SU-DHL-6 (cell line): ENCODE results near the gene CXCL14.

ENCODE experiments used
- H2AFZ ChIP-seq: fragments of 200-600 bp; sonication (generic); 2 replicates; pipeline ENCODE4 v1.6.1; 2014; ENCODE audit warnings: low read depth, mild to moderate bottlenecking, moderate library complexity, mixed read lengths, antibody characterized with exemption, low read length; ENCODE audit not compliant: severe bottlenecking
- H3F3A ChIP-seq: fragments of 200-600 bp; shearing (Covaris generic); 2 replicates; pipeline ENCODE4 v1.6.0; 2016; ENCODE audit warnings: antibody characterized with exemption, mild to moderate bottlenecking; ENCODE audit not compliant: insufficient read depth
- H3K27ac ChIP-seq: fragments of 200-600 bp; sonication (generic); 2 replicates; pipeline ENCODE4 v1.5.1; 2016; ENCODE audit warnings: low read depth, mild to moderate bottlenecking, low read length, moderate library complexity, mixed read lengths
- H3K27me3 ChIP-seq: fragments of 200-600 bp; sonication (generic), shearing (Covaris generic); 2 replicates; pipeline ENCODE4 v1.6.0; 2014; ENCODE audit warnings: mild to moderate bottlenecking, low read length
- H3K36me3 ChIP-seq: fragments of 200-600 bp; sonication (generic); 2 replicates; pipeline ENCODE4 v1.6.1; 2014; ENCODE audit warnings: mild to moderate bottlenecking, low read length, mixed read lengths
- H3K4me2 ChIP-seq: fragments of 300-600, 200-600 bp; shearing (Covaris generic), sonication (generic); 2 replicates; pipeline ENCODE4 v1.6.0; 2014; ENCODE audit warnings: low read length, low read depth, mild to moderate bottlenecking; ENCODE audit not compliant: poor library complexity, severe bottlenecking
- H3K4me3 ChIP-seq: fragments of 200-600 bp; sonication (generic); 2 replicates; pipeline ENCODE4 v1.5.1; 2014; ENCODE audit warnings: antibody characterized with exemption, low read length, mild to moderate bottlenecking, mixed read lengths; ENCODE audit not compliant: insufficient read depth, poor library complexity, severe bottlenecking
- H3K79me2 ChIP-seq: fragments of 200-600 bp; sonication (generic); 2 replicates; pipeline ENCODE4 v1.6.1; 2014; ENCODE audit warnings: mild to moderate bottlenecking, low read length, moderate library complexity; ENCODE audit not compliant: insufficient read depth
- H3K9ac ChIP-seq: fragments of 200-600 bp; sonication (generic); 2 replicates; pipeline ENCODE4 v1.7.0; 2014; ENCODE audit warnings: mild to moderate bottlenecking, low read length
- H3K9me2 ChIP-seq: fragments of 200-600 bp; sonication (generic); replicated peaks from 2 replicates; pipeline ENCODE4 v1.6.1; 2014; ENCODE audit warnings: low read length; ENCODE audit not compliant: insufficient read depth
- H3K9me3 ChIP-seq: fragments of 200-600 bp; sonication (generic); 2 replicates; pipeline ENCODE4 v1.6.1; 2014; ENCODE audit warnings: low read length, mixed read lengths; ENCODE audit not compliant: insufficient read depth
- H4K20me1 ChIP-seq: fragments of 200-600 bp; sonication (generic); 2 replicates; pipeline ENCODE4 v1.6.1; 2014; ENCODE audit warnings: low read depth, mild to moderate bottlenecking, antibody characterized with exemption, low read length, moderate library complexity, mixed read lengths
- EZH2phosphoT487 ChIP-seq: fragments of 200-600 bp; sonication (generic), shearing (Covaris generic); conservative IDR thresholded peaks from 2 replicates; pipeline ENCODE4 v1.6.1; 2018; ENCODE audit warnings: mild to moderate bottlenecking, antibody characterized with exemption, low read length, moderate library complexity, mixed read lengths
- TF ChIP-seq, protein P1 (sequence below): fragments of 200-600 bp; sonication (generic); IDR thresholded peaks from one replicate; pipeline ENCODE4 v1.5.1; 2017; ENCODE audit warnings: antibody characterized with exemption, mild to moderate bottlenecking, low read length, moderate library complexity; ENCODE audit not compliant: insufficient read depth, poor library complexity, severe bottlenecking

CXCL14 gene

DNA sequence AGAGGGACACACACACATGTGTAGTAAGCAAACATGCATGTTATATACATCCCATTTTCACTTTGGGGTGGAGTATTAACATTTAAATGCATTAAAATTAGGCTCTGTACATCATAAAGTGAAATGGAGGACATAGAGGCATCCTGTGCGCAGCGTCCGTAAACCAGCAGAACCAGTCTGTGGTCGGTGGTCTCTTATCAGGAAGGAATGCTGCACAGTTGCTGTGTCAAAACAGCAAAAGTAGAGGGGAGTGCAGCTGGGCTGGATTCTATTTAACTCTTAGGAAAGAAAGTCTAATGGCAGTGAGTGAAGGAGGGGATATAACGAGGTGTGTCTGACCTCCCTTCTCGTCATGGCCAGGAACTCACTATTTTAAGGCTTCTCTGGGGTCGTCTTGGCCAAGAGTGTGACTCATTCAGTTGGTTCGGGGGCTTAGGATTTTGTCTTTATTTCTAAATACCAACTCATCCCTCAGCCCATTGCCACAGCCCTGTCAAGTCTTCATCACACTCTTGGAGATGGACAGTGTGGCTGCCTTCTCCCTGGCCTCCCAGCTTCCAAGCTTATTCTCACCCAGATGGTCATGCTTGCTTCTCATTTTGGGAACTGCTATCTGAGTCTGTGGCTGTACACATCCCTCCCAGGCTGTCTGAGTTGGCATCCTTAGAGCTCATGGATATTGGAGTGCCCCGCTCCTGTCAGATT lies 20.1 kb upstream of the CXCL14 start:
- Histone ChIP-seq H3K4me2 (no peak overlapping the region), H2AFZ (no peak overlapping the region), H3F3A (no peaks in the 10 kb centered on the region), H3K27ac (no peak overlapping the region), H3K9me3 (no peaks in the 10 kb centered on the region), H3K36me3 (no peaks in the 10 kb centered on the region), H3K4me3 (no peak overlapping the region), H3K9me2 (no peaks in the 10 kb centered on the region), H3K27me3 (no peaks in the 10 kb centered on the region), H3K9ac (no peak overlapping the region), H4K20me1 (no peaks in the 10 kb centered on the region), H3K79me2 (no peaks in the 10 kb centered on the region)
- no peak for TF ChIP-seq EZH2phosphoT487
- TF ChIP-seq, protein P1, sequence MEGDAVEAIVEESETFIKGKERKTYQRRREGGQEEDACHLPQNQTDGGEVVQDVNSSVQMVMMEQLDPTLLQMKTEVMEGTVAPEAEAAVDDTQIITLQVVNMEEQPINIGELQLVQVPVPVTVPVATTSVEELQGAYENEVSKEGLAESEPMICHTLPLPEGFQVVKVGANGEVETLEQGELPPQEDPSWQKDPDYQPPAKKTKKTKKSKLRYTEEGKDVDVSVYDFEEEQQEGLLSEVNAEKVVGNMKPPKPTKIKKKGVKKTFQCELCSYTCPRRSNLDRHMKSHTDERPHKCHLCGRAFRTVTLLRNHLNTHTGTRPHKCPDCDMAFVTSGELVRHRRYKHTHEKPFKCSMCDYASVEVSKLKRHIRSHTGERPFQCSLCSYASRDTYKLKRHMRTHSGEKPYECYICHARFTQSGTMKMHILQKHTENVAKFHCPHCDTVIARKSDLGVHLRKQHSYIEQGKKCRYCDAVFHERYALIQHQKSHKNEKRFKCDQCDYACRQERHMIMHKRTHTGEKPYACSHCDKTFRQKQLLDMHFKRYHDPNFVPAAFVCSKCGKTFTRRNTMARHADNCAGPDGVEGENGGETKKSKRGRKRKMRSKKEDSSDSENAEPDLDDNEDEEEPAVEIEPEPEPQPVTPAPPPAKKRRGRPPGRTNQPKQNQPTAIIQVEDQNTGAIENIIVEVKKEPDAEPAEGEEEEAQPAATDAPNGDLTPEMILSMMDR: no peak

DNA sequence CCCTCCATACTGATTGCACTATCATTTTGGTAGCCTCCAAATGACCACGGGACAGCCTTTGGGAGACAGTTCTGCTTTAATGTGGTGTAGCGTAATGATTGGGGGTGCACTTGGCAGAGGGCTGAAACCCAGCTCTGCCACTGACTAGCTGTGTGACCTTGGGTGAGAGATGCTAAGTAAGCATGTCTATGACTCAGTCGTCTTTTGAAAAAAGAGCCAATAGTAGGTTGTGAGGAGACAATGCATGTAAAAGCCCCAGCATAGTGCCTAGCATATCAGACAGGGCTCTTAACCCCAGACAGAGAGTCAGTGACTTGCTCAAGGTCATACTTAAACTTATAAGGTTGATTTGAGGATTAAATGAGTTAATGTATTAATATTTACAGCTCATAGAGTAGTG lies 18.0 kb upstream of the CXCL14 start:
- H2AFZ ChIP-seq: no peak overlapping the region
- no peaks in the 10 kb centered on the region for H4K20me1 ChIP-seq
- H3K9me2 ChIP-seq: no peaks in the 10 kb centered on the region
- H3K4me3 ChIP-seq: no peak overlapping the region
- no peaks in the 10 kb centered on the region for H3K27me3 ChIP-seq
- H3K9me3 ChIP-seq: no peaks in the 10 kb centered on the region
- no peaks in the 10 kb centered on the region for H3K79me2 ChIP-seq
- no peak overlapping the region for H3K27ac ChIP-seq
- no peak overlapping the region for H3K9ac ChIP-seq
- no peak for TF ChIP-seq EZH2phosphoT487
- TF ChIP-seq, protein P1: no peak
- no peaks in the 10 kb centered on the region for H3F3A ChIP-seq
- no peak overlapping the region for H3K4me2 ChIP-seq
- H3K36me3 ChIP-seq: no peaks in the 10 kb centered on the region

DNA sequence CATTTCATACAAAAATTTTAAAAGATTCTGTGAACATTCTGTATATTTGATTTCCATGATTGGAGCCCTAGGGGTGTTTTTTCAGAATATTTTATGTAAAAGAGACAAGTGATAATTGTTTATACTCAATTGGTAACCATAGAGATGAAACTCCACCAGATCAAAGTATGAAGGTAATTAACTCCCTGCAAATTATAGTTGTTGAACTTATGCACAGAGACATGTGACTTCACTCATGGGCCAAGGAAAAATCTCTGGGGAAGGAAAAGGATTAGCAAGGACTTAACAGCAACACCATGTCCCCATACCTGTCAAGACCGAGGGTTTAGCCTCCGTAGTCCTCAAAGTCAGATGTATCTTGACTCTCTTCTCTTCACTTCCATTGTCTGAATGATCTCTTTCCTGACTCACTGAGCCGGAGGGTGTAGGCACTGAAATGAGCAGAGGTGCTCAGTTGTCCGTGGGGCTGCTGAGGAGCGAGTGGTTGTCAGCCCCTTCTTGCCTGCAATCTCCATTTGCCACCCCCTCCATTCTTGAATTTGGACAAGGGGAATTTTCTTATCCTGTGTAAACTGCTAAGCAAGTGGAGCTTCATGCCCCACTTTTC lies 17.5 kb upstream of the CXCL14 start:
- no peak overlapping the region for H3K9ac ChIP-seq
- no peak overlapping the region for H2AFZ ChIP-seq
- no peaks in the 10 kb centered on the region for H3K27me3 ChIP-seq
- TF ChIP-seq, protein P1: no peak
- no peak for TF ChIP-seq EZH2phosphoT487
- no peaks in the 10 kb centered on the region for H3K9me2 ChIP-seq
- H3K4me2 ChIP-seq: no peak overlapping the region
- H3K36me3 ChIP-seq: no peaks in the 10 kb centered on the region
- no peaks in the 10 kb centered on the region for H3K79me2 ChIP-seq
- no peaks in the 10 kb centered on the region for H3K9me3 ChIP-seq
- no peaks in the 10 kb centered on the region for H4K20me1 ChIP-seq
- H3K4me3 ChIP-seq: no peak overlapping the region
- H3F3A ChIP-seq: no peaks in the 10 kb centered on the region
- no peak overlapping the region for H3K27ac ChIP-seq
